GM23248 (cell line): ENCODE data around the gene PKD2L2. TPM values are rescaled to one million over a fixed set of nuclear protein-coding genes. Genes with fewer than 3 reads are reported as not detected.
A peak's percentile ranks its signal among the peaks of the same experiment; 100 is the strongest.

ENCODE experiments used
- DNase-seq: peaks from one replicate; pipeline ENCODE4 v3.0.0-alpha.2; 2015
- H2AFZ ChIP-seq: fragments of 200-600 bp; sonication (generic); 2 replicates; pipeline ENCODE4 v1.6.1; 2016; ENCODE audit warnings: antibody characterized with exemption
- H3F3A ChIP-seq: fragments of 200-600 bp; sonication (generic); 2 replicates; pipeline ENCODE4 v1.6.1; 2016; ENCODE audit warnings: mild to moderate bottlenecking, antibody characterized with exemption, mixed run types; ENCODE audit not compliant: insufficient read depth
- H3K27ac ChIP-seq: fragments of 200-600 bp; sonication (generic); 2 replicates; pipeline ENCODE4 v1.5.1; 2016; ENCODE audit warnings: mild to moderate bottlenecking
- H3K27me3 ChIP-seq: fragments of 200-600 bp; sonication (generic); replicated peaks from 2 replicates; pipeline ENCODE4 v1.6.1; 2016; ENCODE audit warnings: mild to moderate bottlenecking; ENCODE audit not compliant: insufficient read depth
- H3K36me3 ChIP-seq: fragments of 200-600 bp; sonication (generic); 2 replicates; pipeline ENCODE4 v1.6.1; 2016; ENCODE audit warnings: low read depth, mild to moderate bottlenecking
- H3K4me1 ChIP-seq: fragments of 200-600 bp; sonication (generic); 2 replicates; pipeline ENCODE4 v1.6.1; 2016; ENCODE audit warnings: mild to moderate bottlenecking; ENCODE audit not compliant: insufficient read depth
- H3K4me2 ChIP-seq: fragments of 200-600 bp; sonication (generic); one replicate; pipeline ENCODE4 v1.6.1; 2016; ENCODE audit warnings: mild to moderate bottlenecking; ENCODE audit not compliant: unreplicated experiment
- H3K4me3 ChIP-seq: fragments of 200-600 bp; sonication (generic); 2 replicates; pipeline ENCODE4 v1.5.1; 2016; ENCODE audit warnings: mild to moderate bottlenecking
- H3K79me2 ChIP-seq: fragments of 200-600 bp; sonication (generic); 2 replicates; pipeline ENCODE4 v1.6.1; 2016; ENCODE audit warnings: mild to moderate bottlenecking; ENCODE audit not compliant: insufficient read depth
- H3K9ac ChIP-seq: fragments of 200-600 bp; sonication (generic); 2 replicates; pipeline ENCODE4 v1.6.1; 2016; ENCODE audit warnings: mild to moderate bottlenecking
- H3K9me2 ChIP-seq: fragments of 200-600 bp; sonication (generic); 2 replicates; pipeline ENCODE4 v1.6.1; 2016; ENCODE audit warnings: mixed run types, mild to moderate bottlenecking, moderate library complexity; ENCODE audit not compliant: insufficient read depth
- H3K9me3 ChIP-seq: fragments of 200-600 bp; sonication (generic); one replicate; pipeline ENCODE4 v1.6.1; 2017; ENCODE audit warnings: low read depth
- H4K20me1 ChIP-seq: fragments of 200-600 bp; sonication (generic); 2 replicates; pipeline ENCODE4 v1.6.0; 2016; ENCODE audit not compliant: insufficient read depth
- EZH2 ChIP-seq: fragments of 200-600 bp; sonication (generic); IDR thresholded peaks from 2 replicates; pipeline ENCODE4 v1.6.1; 2018; ENCODE audit warnings: antibody characterized with exemption, mild to moderate bottlenecking; ENCODE audit not compliant: insufficient read depth, poor library complexity, severe bottlenecking
- EZH2phosphoT487 ChIP-seq: fragments of 200-600 bp; sonication (generic); IDR thresholded peaks from 2 replicates; pipeline ENCODE4 v1.6.1; 2018; ENCODE audit warnings: antibody characterized with exemption, moderate library complexity, mild to moderate bottlenecking, low read depth; ENCODE audit not compliant: insufficient read depth
- WGBS, 2 experiments: methylation state at CpG; one replicate each; pipeline ENCODE4 v1.1.6; 2015 to 2017; ENCODE audit warnings: low lambda C conversion rate in 2 of 2, low coverage in 1 of 2; ENCODE audit errors: missing lambda C conversion rate in 2 of 2; 5-methylcytosine and 5-hydroxymethylcytosine counted together
- in situ Hi-C: fragments of 300-500 bp; cut with MboI; formaldehyde crosslinking; loops from 2 replicates; pipeline ENCODE4 v1.15.0; 2020
- polyA plus RNA-seq: library from polyadenylated mRNA; unstranded; fragments of >200 nt; fragmentation: Nextera tagmentation; extraction: Ambion mirVana; gene quantifications from 2 replicates; pipeline ENCODE4 v1.2.1, GENCODE V29; 2016
- total RNA-seq: library from RNA; depleted of rRNA; stranded (reverse); fragments of >200 nt; shearing (Covaris generic); gene quantifications from 2 replicates; pipeline ENCODE4 v1.2.3, GENCODE V29; 2014

PKD2L2 gene
- total and polyA plus RNA-seq, 2 experiments from 2014 or later = not detected

GRCh38 chr5:137945825-137946224 lies 56.6 kb downstream of the PKD2L2 start:
- Histone ChIP-seq H3K27me3 (no peaks in the 10 kb centered on the region), H3K79me2 (no peaks in the 10 kb centered on the region), H3F3A (no peaks in the 10 kb centered on the region; the same call in 1 of the 2 replicates), H2AFZ (no peak overlapping the region), H3K36me3 (peaks cover 72% of the 10 kb centered on the region), H3K4me1 (no peaks in the 10 kb centered on the region), H3K4me3 (no peak overlapping the region), H3K9me2 (no peaks in the 10 kb centered on the region), H4K20me1 (no peaks in the 10 kb centered on the region), H3K9me3 (no peaks in the 10 kb centered on the region), H3K4me2 (no peak overlapping the region), H3K27ac (no peak overlapping the region), H3K9ac (no peak overlapping the region)
- no peak for DNase-seq
- WGBS, 2 experiments = 91 to 100% methylated on average over 1 of the region's 1 CpG
- no peak for TF ChIP-seq EZH2phosphoT487
- TF ChIP-seq EZH2 = no peak
- in situ Hi-C loops = no loop called here

- Histone ChIP-seq H3F3A (peaks cover 31% of the 10 kb centered on the region), H3K79me2 (peaks cover 17% of the 10 kb centered on the region; the same call in 1 of the 2 replicates), H4K20me1 (no peaks in the 10 kb centered on the region), H3K4me2 (peak overlapping the region; percentile 69), H3K4me1 (peaks cover 17% of the 10 kb centered on the region), H3K36me3 (peaks cover 20% of the 10 kb centered on the region), H3K27ac (peak overlapping the region; percentile 66), H3K9ac (peak overlapping the region; percentile 36; the same call in 1 of the 2 replicates), H3K27me3 (no peaks in the 10 kb centered on the region), H3K9me3 (no peaks in the 10 kb centered on the region), H2AFZ (peak overlapping the region; percentile 22; the same call in 1 of the 2 replicates), H3K9me2 (no peaks in the 10 kb centered on the region), H3K4me3 (peak overlapping the region; percentile 58)
- TF ChIP-seq EZH2phosphoT487 (no peak), EZH2 (no peak)
- WGBS, 2 experiments = 57 to 59% methylated on average over 9 of the region's 9 CpGs
- peak; percentile 96 for DNase-seq
- in situ Hi-C loops = no loop called here
Observed at GRCh38 chr5:137954131-137954879, 65.0 kb downstream of the PKD2L2 start.

GRCh38 chr5:137957948-137958347 lies 68.7 kb downstream of the PKD2L2 start:
- Histone ChIP-seq H3K4me2 (no peak overlapping the region), H4K20me1 (no peaks in the 10 kb centered on the region), H3K9me3 (no peaks in the 10 kb centered on the region), H3K4me1 (peaks cover 17% of the 10 kb centered on the region), H3F3A (peaks cover 30% of the 10 kb centered on the region), H3K27ac (no peak overlapping the region), H3K9ac (no peak overlapping the region), H2AFZ (no peak overlapping the region), H3K27me3 (no peaks in the 10 kb centered on the region), H3K4me3 (no peak overlapping the region), H3K79me2 (peaks cover 30% of the 10 kb centered on the region; the same call in 1 of the 2 replicates), H3K9me2 (no peaks in the 10 kb centered on the region), H3K36me3 (peaks cover 31% of the 10 kb centered on the region)
- TF ChIP-seq EZH2phosphoT487 = no peak
- TF ChIP-seq EZH2 = no peak
- DNase-seq = no peak
- WGBS, 2 experiments = 0 to 8% methylated on average over 1 of the region's 1 CpG
- in situ Hi-C loops = no loop called here

GRCh38 chr5:137959488-137959887 lies 70.2 kb downstream of the PKD2L2 start:
- no peaks in the 10 kb centered on the region for H3K9me2 ChIP-seq
- H3K4me3 ChIP-seq = no peak overlapping the region
- H3K4me1 ChIP-seq = peaks cover 6% of the 10 kb centered on the region
- no peak overlapping the region for H3K27ac ChIP-seq
- H4K20me1 ChIP-seq = no peaks in the 10 kb centered on the region
- H3K36me3 ChIP-seq = peaks cover 23% of the 10 kb centered on the region
- TF ChIP-seq EZH2 = no peak
- TF ChIP-seq EZH2phosphoT487 = no peak
- no peaks in the 10 kb centered on the region for H3K9me3 ChIP-seq
- no peak for DNase-seq
- H2AFZ ChIP-seq = no peak overlapping the region
- peaks cover 15% of the 10 kb centered on the region for H3F3A ChIP-seq
- no peaks in the 10 kb centered on the region for H3K27me3 ChIP-seq
- WGBS, 2 experiments = 97 to 99% methylated on average over 4 of the region's 4 CpGs
- in situ Hi-C loops = no loop called here
- no peak overlapping the region for H3K9ac ChIP-seq
- H3K79me2 ChIP-seq = peaks cover 38% of the 10 kb centered on the region
- no peak overlapping the region for H3K4me2 ChIP-seq
